GM18520 (cell line): ENCODE measurements around the gene COPZ2.
"Not testable (repeated sequence)": the region's sequence is repeated elsewhere in the genome, so short reads cannot be mapped to it uniquely, and the experiment has no call there.

Experiments used
- ATAC-seq: cut with Tn5 transposase; IDR thresholded peaks from one replicate; pipeline ENCODE4 v1.9.1; 2021; ENCODE audit not compliant: unreplicated experiment

The COPZ2 gene

GRCh38 chr17:48056246-48056745 is 18.7 kb upstream of the COPZ2 start:
- no peak for ATAC-seq

- ATAC-seq, result no peak
Measured at GRCh38 chr17:48055531-48056245, 18.1 kb upstream of the COPZ2 start.

- ATAC-seq, result no peak
Measured at GRCh38 chr17:48054238-48055185, 16.9 kb upstream of the COPZ2 start.

- no peak for ATAC-seq
Measured at GRCh38 chr17:48053758-48054237, 16.2 kb upstream of the COPZ2 start.

- ATAC-seq, result no peak
Measured at GRCh38 chr17:48052956-48053757, 15.6 kb upstream of the COPZ2 start.

GRCh38 chr17:48051706-48052486 is 14.3 kb upstream of the COPZ2 start:
- no peak for ATAC-seq

- no peak for ATAC-seq
Measured at GRCh38 chr17:48051283-48051682, 13.7 kb upstream of the COPZ2 start.

- ATAC-seq, result peak; percentile 25
Measured at GRCh38 chr17:48048384-48049126, 11.0 kb upstream of the COPZ2 start.

- peak; percentile 87 for ATAC-seq
Measured at GRCh38 chr17:48047741-48048383, 10.3 kb upstream of the COPZ2 start, which contains the start of gene NFE2L1. Gene NFE2L1 (plus strand): TSS chr17:48048359. CDS start chr17:48051119, 2,760 bp downstream.

- ATAC-seq, result no peak
Measured at GRCh38 chr17:48047113-48047740, 9.6 kb upstream of the COPZ2 start.

- ATAC-seq, result no peak
Measured at GRCh38 chr17:48046296-48046695, 8.7 kb upstream of the COPZ2 start.

GRCh38 chr17:48045316-48046001 is 7.9 kb upstream of the COPZ2 start:
- ATAC-seq, result no peak

- ATAC-seq, result no peak
Measured at GRCh38 chr17:48044851-48045250, 7.3 kb upstream of the COPZ2 start.

GRCh38 chr17:48043176-48043575 is 5.6 kb upstream of the COPZ2 start:
- no peak for ATAC-seq

- no peak for ATAC-seq
Measured at GRCh38 chr17:48038687-48039086, 1.1 kb upstream of the COPZ2 start.

- ATAC-seq, result no peak
Measured at GRCh38 chr17:48037838-48038323, 284 bp upstream of the COPZ2 start.

GRCh38 chr17:48036693-48037035 is 933 bp downstream of the COPZ2 start:
- ATAC-seq, result no peak

GRCh38 chr17:48034734-48035133 is 2.9 kb downstream of the COPZ2 start:
- ATAC-seq, result not testable (repeated sequence)
